ENCODE results near the gene RPH3AL.
"Not testable (repeated sequence)": the region's sequence is repeated elsewhere in the genome, so short reads cannot be mapped to it uniquely, and the experiment has no call there.

Gene RPH3AL

DNA sequence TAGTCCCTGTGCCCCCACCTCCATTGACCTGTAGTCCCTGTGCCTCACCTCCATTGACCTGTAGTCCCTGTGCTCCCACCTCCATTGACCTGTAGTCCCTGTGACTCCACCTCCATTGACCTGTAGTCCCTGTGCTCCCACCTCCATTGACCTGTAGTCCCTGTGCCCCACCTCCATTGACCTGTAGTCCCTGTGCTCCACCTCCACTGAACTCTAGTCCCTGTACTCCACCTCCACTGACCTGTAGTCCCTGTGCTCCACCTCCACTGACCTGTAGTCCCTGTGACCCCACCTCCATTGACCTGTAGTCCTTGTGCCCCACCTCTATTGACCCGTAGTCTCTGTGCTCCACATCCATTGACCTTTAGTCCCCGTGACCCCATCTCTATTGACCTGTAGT, 37.2 kb downstream of the RPH3AL start:
- DNase-seq, result not testable (repeated sequence)

DNA sequence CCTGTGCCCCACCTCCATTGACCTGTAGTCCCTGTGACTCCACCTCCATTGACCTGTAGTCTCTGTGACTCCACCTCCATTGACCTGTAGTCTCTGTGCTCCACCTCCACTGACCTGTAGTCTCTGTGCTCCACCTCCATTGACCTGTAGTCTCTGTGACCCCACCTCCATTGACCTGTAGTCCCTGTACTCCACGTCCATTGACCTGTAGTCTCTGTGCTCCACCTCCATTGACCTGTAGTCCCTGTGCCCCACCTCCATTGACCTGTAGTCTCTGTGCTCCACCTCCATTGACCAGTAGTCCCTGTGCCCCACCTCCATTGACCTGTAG, 38.0 kb downstream of the RPH3AL start:
- not testable (repeated sequence) for DNase-seq

DNA sequence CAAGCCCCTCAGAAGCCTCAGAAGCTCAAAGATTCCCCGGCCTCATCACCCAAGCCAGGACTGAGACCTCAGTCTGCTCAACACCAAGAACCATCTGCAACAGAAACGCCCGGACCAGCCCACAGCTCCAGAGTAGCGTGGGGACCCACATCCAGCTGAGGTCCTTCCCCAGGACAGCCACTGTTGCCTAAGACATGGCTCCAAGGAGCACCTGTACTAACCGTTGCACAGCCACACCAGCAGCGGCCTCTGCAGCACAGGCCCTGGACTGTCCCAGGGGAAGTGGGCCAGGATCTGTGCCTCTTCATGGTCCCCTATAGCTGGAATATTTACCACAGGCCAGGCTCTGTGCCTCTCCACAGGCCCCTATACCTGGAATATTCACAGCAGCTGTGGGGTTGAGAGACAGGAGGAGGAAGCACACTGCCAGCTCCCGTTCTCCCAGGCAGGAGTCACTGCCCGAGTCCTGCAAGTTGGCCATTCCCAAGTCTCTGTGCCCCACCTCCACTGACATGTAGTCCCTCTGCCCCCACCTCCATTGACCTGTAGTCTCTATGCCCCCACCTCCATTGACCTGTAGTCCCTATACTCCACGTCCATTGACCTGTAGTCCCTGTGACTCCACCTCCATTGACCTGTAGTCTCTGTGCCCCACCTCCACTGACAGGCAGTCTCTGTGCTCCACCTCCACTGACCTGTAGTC, 38.5 kb downstream of the RPH3AL start:
- no peak for DNase-seq

DNA sequence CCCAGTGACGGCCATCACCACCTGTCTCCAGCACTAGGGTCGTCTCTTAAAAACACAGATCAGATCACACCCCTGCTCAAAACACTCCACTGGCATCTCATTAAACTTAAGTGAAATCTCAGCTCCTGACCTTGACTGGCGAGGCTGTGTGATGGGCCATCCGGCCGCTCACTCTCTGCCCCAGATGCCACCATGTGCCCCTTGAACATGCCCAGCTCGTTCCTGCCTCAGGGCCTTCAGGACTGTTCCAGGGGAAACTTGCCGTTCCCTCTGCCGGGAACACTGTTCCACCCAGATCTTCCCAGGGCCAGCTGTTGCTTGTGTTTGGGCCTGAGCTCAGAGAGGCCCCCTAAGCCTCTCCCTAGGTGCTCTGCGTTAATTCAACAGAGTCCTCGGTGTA, 39.4 kb downstream of the RPH3AL start:
- no peak for DNase-seq

DNA sequence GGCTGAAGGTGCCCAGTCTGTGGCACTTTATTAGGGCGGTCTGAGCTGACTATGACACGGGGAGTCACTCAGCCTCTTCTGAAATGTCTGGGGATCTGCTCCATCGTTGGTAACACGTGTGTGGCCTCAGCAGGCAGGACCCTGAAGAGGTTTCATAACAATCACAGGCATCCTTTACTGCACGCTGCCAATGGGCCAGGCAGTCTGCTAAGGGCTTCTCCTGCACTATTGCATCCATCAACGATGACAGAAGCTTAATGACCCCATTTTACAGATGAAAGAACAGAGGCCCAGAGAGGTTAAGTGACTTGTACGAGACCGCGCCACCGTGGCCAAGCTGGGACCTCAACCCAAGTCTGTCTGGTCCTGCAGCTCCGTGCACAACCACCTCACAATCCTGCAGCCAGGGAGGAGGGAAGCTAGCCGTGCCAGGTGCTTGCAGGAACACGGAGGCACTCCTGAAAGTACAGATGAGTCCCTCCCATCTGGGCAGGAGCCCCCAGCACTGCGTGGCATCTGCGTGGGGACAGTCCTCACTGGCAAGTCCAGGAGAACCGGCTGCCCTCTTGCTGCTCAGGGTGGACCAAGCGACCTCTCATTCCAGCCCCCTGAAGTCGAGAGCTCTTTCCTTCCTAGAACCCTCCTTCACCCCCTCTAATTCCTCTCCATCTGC, 40.0 kb downstream of the RPH3AL start:
- no peak for DNase-seq

DNA sequence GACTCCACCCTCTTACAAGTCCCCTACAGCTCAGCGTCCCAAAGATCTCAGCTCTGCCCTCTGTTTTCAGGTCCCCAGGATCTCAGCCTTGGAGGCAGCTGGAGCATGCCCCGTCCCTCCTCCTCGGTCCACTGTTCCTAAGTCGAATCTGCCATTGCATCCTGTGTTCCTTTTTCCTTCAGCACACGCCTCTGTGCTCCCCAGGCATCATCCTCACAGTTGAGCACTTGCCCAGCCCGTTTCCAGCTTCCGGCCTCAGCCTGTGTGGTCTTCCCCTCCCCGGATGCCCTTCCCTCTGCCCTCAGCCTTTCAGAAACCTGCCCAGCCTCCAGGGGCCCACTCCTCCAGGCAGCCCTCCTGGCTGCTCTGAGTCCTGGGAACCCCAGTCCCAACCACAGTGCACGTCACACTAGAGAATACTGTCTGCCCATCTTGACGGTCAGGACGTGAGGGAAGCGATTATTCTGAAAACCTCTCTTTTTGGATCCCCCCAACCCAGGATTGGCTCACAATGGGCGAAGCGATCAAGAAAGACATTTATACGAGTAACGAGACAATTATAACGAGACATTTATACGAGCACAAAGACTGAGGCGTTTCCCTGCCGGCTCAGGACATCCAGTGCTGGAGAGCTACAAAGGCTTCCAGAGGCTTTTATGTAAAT, 41.4 kb downstream of the RPH3AL start:
- DNase-seq, result no peak

DNA sequence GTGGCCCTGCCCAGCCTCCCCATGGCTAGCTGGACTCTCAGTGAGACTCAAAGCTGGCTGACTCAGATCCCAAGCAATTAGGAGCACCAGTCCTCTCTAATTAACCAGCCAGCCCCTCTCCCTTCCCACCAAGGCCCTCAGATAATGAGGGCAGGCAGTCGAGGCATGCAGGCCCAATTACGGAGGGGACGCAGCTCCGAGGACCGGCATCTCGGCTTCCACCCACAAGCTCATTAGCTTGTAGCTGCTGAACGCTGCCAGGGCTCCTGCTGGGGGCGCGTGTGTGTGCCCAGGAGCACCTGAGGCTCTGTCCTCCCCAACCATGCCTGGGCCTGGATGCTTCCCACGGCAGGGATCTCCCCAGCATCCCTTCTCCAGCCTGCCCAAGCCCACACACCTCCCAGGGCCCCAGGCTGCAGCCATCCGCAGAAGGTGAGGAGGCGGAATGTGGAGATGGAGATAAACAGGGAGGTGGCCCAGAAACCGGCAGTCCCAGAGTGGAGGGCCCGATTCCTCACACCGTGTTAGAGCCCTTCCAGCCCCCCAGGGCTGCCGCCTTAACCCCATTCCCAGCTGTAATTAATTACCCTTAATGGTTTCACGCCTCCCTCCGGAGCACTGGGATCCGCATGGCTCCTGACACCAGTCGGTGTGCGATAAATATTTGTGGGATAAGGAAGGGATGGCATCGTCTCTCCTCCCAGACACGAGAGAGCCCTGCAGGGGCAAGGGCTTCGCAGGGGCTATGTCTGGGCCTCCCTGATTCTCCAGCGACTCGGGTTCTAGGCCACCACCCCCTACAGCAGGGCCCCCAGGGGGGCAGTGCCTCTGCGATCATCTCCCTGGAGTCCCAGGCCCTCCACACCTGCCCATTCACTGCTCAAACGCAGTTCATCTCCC, 42.2 kb downstream of the RPH3AL start:
- DNase-seq, result no peak

DNA sequence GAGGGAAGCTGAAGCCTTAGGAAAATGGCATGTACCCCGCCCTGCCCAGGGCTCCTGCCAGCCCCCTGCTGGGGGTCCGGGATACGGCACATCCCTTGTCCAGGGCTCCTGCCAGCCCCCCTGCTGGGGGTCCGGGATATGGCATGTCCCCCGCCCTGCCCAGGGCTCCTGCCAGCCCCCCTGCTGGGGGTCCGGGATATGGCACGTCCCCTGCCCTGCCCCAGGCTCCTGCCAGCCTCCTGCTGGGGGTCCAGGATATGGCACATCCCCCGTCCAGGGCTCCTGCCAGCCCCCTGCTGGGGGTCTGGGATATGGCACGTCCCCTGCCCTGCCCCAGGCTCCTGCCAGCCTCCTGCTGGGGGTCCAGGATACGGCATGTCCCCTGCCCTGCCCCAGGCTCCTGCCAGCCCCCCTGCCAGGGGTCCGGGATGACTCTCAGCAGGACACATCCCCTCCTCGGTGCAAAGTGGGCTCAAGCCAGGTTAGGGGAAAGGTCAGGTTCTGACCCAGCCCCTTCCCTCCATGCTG, 43.2 kb downstream of the RPH3AL start:
- DNase-seq, result no peak

DNA sequence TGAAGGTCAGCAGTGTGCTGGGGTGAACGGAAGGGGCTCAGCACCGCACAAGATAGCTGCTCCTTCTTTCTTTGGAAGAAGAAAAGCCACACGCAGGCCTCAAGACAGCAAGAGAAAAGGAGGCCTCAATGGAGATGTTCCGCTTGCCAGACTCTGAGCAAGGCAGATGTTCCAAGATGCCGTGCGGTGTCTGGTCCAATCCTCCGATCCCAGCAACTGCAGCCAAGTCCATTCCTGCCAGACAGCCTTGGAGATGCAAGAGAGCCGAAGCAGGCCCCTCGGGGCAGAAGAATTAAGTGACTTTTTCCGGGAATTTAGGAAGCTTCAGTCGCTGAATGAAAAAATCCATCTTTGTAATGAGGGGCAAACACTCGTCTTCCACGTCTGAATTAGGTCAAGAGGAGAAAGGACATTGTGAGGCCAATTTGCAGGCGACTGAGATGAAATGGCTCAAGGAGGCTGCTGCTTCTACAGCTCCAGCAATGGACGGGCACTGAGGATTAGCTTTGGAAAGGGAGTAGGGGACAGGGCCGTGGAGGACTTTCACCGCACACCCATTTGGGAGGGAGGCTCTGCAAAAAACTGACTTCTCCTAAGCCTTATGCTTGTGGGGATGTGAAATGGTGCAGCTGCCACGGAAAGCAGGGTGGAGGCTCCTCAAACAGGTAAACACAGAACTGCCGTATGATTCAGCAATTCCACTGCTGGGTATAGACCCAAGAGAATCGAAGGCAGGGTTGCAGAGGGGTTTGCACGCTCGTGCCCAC, 44.7 kb downstream of the RPH3AL start:
- no peak for DNase-seq

DNA sequence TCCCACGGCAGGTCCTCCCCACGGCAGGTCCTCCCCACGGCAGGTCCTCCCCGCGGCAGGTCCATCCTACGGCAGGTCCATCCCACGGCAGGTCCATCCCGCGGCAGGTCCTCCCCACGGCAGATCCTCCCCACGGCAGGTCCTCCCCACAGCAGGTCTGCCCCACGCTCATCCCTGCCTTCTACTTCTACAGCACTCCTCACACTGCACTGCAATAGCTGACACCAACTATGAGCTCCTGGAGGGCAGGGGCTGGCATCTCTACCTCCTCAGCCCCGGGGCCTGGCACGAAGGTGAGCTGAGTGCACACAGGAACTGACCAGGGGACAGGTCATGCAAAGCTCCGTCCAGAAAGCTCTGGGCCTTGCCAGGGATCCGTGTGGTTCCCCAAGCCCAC, 45.3 kb downstream of the RPH3AL start:
- no peak for DNase-seq

DNA sequence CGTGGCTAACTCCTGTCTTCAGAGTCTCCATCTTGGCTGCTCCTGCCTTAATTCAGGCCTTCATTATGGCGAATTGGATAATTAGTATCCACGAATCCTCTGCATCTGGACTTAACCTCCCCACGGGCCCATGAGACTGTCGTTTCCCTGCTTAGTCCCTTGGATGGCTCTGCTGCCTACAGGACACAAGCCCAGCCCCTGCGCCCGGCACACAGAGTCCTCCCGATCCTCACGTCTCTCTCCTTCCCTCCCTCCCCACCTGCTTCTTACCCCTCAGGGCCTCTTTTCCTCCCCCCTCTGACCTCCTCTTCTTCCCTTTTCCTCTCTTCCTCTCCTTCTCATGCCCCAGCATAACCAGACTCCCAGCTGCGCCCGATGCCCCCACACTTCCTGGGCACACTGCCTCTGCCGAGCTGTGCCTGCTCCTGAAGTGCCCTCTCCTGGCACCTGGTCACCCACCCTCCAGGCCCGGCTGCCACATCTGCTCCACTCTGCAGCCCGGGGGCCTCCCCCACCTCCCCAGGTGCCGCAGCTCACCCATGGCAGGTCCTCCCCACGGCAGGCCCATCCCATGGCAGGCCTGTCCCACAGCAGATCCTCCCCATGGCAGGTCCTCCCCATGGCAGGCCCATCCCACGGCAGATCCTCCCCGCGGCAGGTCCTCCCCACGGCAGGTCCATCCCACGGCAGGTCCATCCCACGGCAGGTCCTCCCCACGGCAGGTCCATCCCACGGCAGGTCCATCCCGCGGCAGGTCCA, 45.9 kb downstream of the RPH3AL start:
- DNase-seq, result no peak

DNA sequence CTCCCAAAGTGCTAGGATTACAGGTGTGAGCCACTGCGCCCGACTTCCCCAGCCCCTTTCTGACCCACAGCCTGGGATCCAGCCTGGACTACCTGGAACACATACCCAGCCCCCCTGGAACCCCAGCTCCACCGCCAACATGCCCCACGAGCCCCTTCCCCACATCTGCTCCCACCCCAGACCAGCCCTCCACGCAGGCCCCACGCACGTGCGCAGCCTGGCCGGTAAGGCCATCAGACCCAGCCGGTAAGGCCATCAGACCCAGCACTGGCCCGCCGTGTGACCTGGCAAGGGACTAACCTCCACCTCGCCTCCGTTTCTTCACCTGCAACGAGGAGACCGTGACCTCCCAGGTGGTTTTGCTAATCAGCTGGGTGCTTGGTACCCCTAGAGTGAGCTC, 46.5 kb downstream of the RPH3AL start:
- no peak for DNase-seq

DNA sequence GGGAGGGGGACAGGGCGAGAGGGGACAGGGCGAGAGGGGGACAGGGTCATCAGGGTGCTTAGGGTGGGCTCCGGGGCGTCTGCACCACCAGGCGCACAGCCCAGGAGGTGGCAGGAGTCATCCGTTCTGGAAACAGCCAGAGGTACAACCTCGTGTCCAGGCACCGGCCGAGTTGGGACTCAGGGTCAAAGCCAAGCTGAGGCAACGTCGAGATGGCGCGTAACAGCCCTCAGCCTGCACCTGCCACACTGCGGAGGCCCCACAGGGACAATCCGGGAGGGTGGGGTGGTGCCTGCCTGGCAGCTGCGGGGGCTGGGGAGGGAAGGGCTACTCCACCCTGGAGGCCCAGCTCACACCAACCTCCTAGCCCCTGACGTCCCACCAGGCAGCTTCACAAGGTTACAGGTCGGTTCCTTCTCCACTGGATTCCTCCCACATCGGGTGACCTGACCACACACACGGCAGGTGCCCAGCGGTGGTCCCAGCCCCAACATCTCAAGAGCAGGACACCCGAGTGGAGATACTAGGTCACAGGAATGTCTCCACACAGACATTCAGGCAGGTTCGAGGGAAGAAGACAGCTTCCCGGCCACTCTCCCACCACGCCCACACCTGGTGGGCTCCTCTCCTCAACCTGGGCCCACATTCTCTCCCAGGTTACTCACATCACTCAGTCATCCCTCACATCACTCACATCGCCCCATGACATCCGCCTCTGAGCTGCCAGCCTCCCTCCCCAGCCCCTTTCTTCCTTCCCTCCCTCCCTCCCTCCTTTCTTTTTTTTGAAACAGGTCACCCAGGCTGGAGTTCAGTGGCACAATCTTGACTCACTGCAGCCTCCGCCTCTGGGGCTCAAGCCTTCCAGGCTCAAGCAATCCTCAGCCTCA, 47.3 kb downstream of the RPH3AL start:
- no peak for DNase-seq

DNA sequence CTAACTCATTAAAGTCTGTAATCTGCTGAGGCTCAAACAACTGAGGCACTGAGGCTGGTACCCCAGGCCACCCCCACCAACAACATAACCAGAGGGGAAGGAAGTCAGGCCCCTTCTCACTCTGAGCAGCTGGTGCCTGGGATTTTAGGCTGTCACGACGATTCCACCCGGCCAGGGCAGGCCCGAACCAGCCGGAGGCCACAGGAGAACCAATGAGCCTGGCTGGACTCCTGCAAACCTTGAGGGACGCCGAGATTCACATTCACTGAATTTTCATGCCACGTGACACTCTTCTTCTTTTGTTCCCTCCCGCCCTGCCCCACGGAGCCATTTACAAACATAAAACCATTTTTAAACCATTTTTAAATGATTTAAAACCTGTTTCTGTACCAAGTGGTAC, 48.1 kb downstream of the RPH3AL start:
- no peak for DNase-seq

DNA sequence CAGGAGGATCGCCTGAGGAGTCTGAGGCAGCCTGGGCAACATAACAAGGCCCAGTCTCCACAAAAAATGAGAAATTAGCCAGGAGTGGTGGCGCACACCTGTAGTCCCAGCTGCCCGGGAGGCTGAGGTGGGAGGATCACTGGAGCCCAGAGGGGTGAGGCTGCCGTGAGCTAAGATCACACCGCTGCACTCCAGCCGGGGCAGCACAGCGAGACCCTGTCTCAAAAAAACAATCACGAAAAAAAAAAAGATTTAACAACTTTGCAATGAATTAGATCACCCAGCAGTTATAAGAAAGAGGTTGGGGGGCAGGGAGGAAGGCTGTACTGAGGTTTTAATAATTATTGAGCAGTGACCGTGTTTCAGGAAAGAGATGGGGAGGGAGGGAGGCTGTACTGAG, 49.4 kb downstream of the RPH3AL start:
- no peak for DNase-seq

DNA sequence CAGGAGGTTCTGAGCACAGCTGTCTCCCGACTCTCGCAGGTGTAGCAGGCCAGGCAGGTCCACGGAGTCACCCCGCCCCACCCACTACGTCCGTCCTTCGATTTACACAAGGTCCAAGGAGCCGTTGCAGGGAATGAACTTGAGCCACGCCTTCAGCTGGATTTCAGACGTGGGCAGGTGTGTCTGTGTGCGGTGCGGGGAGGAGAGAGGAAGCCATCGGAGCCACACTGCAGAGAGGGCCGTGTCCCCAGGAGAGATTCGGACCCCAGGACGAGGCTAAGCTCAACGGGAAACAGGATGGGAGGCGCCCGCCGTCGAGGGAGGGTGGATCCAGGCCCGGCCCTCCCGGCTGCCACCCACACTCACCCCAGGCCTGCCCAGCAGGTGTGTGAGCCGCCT, 50.3 kb downstream of the RPH3AL start:
- DNase-seq, result no peak

DNA sequence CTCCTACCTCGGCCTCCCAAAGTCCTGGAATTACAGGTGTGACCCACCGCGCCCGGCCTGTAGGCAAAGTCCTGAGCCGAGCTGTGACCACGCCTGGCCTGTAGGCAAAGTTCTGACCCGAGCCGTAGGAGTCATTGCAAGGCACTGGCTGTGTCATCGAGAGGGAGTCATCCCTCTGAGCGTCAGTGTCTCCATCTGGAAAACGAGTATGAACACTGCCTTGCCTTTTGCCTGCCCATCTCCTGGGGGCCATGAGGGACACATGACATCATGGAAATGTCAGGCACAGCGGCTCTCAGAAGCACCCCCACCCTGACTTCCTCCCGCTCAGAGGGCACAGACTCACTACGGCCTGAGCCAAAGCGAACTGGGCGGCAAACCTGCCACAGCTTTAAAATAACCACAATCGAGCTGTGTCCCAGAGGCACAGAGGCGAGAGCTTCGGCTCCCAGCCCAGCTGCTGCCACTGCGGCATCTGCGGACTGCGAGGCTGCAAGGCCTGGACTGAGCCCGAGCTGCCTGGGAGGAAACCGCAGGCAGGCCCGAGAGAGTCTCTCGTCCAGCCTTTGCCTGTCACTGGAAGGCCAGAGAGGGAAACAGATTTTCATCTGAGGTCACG, 50.8 kb downstream of the RPH3AL start:
- no peak for DNase-seq

DNA sequence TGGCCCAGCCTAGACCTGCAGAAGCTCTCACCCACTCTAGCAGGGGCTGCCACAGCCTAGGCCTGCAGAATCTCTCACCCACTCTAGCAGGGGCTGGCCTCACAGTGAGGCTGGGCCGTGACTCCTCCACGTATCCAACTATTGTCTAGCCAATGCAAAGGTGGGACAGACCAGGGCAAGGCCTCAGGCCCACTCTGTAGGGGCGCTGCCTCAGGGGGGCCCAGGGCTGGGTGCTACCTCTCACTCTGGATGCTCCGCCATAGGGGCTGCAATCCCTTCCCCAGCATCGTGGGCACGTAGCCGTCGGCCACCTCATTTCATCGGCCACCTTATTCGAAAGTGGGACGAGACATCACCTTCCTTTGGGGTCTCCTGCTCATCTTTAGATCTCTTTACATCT, 51.7 kb downstream of the RPH3AL start:
- DNase-seq, result no peak

DNA sequence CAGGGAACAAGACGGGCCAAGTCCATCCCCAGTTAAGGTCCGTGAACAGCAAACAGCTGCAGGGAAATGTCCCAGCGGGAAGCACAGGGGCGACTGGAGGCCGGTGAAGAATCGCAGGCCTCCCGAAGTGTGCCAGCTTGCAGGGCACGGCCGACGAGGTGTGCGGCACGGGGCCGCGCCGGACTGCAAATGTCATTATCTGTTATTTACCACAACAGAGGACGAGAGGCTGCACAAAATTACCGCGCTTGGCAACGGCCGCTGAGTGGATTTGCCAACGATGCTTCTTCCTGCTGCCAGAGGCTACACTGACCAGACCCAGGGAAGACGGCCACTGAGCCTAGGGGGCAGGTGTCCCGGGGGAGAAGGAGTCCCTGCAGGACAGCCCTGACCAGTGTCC, 53.1 kb downstream of the RPH3AL start:
- no peak for DNase-seq
